Rectal smooth muscle tissue (tissue), 1 donor: ENCODE measurements around the gene SLC38A4.
"Not testable (repeated sequence)": the region's sequence is repeated elsewhere in the genome, so short reads cannot be mapped to it uniquely, and the experiment has no call there.

ENCODE experiments used
- H3K27ac ChIP-seq: one replicate; pipeline ENCODE4 v1.7.0; 2013; ENCODE audit warnings: low read depth, low read length, inconsistent platforms
- H3K27me3 ChIP-seq: one replicate; pipeline ENCODE4 v1.7.0; 2013; ENCODE audit warnings: low read length; ENCODE audit not compliant: control insufficient read depth, insufficient read depth
- H3K36me3 ChIP-seq: one replicate; pipeline ENCODE4 v1.7.0; 2013; ENCODE audit warnings: low read length; ENCODE audit not compliant: control insufficient read depth, insufficient read depth
- H3K4me1 ChIP-seq: one replicate; pipeline ENCODE4 v1.7.0; 2013; ENCODE audit warnings: low read length; ENCODE audit not compliant: control insufficient read depth, insufficient read depth
- H3K4me3 ChIP-seq: one replicate; pipeline ENCODE4 v1.7.0; 2013; ENCODE audit warnings: low read length
- H3K9ac ChIP-seq: one replicate; pipeline ENCODE4 v1.7.0; 2013; ENCODE audit warnings: low read length

SLC38A4 gene

GRCh38 chr12:46825591-46826414 is at the start of gene SLC38A4:
TSS of gene SLC38A4 (minus strand) at chr12:46825997. CDS start at chr12:46793071, 32,926 bp downstream.
- no peaks in the 10 kb centered on the region for H3K4me1 ChIP-seq
- no peak within 1 kb of the TSS for H3K9ac ChIP-seq
- H3K27ac ChIP-seq = no peak within 1 kb of the TSS
- no peaks in the 10 kb centered on the region for H3K36me3 ChIP-seq
- peaks cover 5% of the 10 kb centered on the region for H3K27me3 ChIP-seq
- peak within 1 kb of the TSS; percentile 60 for H3K4me3 ChIP-seq

DNA sequence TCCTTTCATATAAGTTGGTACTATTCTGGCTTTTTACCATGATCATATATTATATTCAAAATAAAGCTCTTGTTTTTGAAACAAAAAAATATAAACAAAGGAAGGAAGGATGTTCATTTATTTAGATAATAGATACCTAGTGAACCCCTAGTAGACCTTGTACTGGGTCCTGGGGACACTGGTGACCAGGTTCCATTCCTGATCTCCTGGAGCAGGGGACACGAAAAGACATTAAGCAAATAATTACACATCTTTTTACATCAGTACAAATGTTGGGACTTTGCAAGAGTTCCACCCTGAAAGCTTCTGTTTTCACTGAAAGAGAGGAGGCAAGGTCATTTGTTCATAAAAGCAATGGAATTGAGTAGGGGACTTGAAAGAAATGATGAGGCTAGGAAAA is 49.3 kb upstream of the SLC38A4 start:
- Histone ChIP-seq H3K36me3 (no peaks in the 10 kb centered on the region), H3K4me1 (no peaks in the 10 kb centered on the region), H3K27me3 (no peaks in the 10 kb centered on the region), H3K4me3 (no peak overlapping the region), H3K27ac (no peak overlapping the region), H3K9ac (no peak overlapping the region)

DNA sequence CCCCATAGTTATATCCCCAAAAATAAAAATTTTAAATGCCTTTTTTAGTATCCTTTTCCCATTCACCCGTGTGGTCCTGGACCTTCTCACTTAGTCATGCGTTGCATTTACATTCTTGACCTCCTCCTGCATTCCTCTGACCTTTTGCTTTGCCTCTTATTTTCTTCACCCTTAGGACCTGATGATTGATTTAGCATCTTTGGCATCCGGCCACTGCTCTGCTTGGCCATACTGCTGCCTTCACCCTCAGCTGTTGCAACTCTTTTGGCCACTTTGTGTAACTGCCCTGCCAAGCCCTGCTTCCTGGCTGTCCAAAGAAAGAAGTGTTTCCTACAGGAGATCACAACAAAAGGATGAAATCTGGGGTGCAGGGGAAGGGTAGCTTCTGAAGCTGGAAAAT is 48.8 kb upstream of the SLC38A4 start:
- Histone ChIP-seq H3K27ac (no peak overlapping the region), H3K27me3 (no peaks in the 10 kb centered on the region), H3K9ac (no peak overlapping the region), H3K36me3 (no peaks in the 10 kb centered on the region), H3K4me1 (no peaks in the 10 kb centered on the region), H3K4me3 (no peak overlapping the region)

GRCh38 chr12:46872135-46872534 is 46.3 kb upstream of the SLC38A4 start:
- Histone ChIP-seq H3K9ac (no peak overlapping the region), H3K36me3 (no peaks in the 10 kb centered on the region), H3K27ac (no peak overlapping the region), H3K4me1 (no peaks in the 10 kb centered on the region), H3K27me3 (no peaks in the 10 kb centered on the region), H3K4me3 (no peak overlapping the region)

GRCh38 chr12:46865311-46865710 is 39.5 kb upstream of the SLC38A4 start:
- Histone ChIP-seq H3K9ac (no peak overlapping the region), H3K4me1 (no peaks in the 10 kb centered on the region), H3K36me3 (no peaks in the 10 kb centered on the region), H3K4me3 (no peak overlapping the region), H3K27ac (no peak overlapping the region), H3K27me3 (no peaks in the 10 kb centered on the region)

DNA sequence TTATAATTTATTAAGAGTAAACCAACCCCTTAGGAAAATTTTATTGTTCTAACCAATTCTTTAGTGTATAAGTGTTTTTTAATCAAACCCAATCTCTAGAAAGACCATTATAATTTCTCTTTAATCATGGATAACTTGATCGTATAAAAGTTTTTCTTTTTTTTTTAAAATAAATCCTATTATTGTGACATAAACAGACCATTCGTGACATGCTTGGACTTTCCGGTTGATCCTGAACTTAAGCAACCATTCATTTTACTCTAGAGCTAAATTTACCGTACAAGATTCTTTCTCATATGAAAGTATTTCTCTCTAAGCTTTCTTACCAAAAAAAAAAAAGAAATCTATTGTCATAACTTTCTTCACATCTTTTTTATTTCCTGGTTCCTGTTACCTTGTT is 32.6 kb upstream of the SLC38A4 start:
- Histone ChIP-seq H3K27me3 (no peaks in the 10 kb centered on the region), H3K36me3 (no peaks in the 10 kb centered on the region), H3K27ac (no peak overlapping the region), H3K4me3 (no peak overlapping the region), H3K9ac (no peak overlapping the region), H3K4me1 (peaks cover 6% of the 10 kb centered on the region)

DNA sequence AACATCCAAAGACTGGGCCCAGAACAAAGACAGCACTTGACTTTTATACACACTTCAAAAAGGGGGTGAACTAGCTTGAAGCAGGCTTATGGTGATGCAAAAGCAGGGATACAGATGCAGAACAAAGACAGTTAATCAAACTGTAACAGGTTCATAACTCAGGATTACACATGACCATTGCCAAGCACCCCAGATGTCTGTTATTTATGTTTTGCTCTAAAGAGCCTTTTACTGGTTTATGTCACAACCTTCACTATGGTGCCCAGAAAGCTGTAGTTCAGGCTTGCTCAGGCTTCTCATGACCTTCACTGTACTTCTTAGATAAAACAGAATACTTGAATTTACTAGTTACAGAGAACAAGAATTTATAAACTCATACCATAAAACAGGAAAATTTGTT is 31.7 kb upstream of the SLC38A4 start:
- Histone ChIP-seq H3K36me3 (no peaks in the 10 kb centered on the region), H3K9ac (no peak overlapping the region), H3K4me1 (peaks cover 6% of the 10 kb centered on the region), H3K27me3 (no peaks in the 10 kb centered on the region), H3K27ac (no peak overlapping the region), H3K4me3 (no peak overlapping the region)

GRCh38 chr12:46855760-46856159 is 30.0 kb upstream of the SLC38A4 start:
- H3K4me3 ChIP-seq = no peak overlapping the region
- no peaks in the 10 kb centered on the region for H3K27me3 ChIP-seq
- H3K27ac ChIP-seq = no peak overlapping the region
- H3K4me1 ChIP-seq = peaks cover 6% of the 10 kb centered on the region
- H3K9ac ChIP-seq = no peak overlapping the region
- H3K36me3 ChIP-seq = no peaks in the 10 kb centered on the region

- not testable (repeated sequence) for H3K27ac ChIP-seq, H3K27me3 ChIP-seq, H3K9ac ChIP-seq
Measured at GRCh38 chr12:46854188-46854587, 28.4 kb upstream of the SLC38A4 start.

DNA sequence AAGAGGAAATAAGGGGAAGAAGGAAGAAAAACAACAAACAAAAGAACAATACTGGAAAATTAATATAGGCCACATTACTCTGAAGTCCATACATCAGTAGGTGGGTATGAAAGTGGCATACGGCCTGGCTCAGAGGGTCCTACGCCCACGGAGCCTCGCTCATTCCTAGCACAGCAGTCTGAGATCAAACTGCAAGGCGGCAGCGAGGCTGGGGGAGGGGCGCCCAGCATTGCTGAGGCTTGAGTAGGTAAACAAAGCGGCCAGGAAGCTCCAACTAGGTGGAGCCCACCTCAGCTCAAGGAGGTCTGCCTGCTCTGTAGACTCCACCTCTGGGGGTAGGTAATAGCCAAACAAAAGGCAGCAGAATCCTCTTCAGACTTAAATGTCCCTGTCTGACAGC is 23.0 kb upstream of the SLC38A4 start:
- H3K4me3 ChIP-seq, H3K36me3 ChIP-seq, H3K27ac ChIP-seq, H3K27me3 ChIP-seq, H3K9ac ChIP-seq, H3K4me1 ChIP-seq: not testable (repeated sequence)

More at GRCh38 chr12:46854188-46854587, 28.4 kb upstream of the SLC38A4 start:
- not testable (repeated sequence) for H3K4me3 ChIP-seq, H3K36me3 ChIP-seq, H3K4me1 ChIP-seq

DNA sequence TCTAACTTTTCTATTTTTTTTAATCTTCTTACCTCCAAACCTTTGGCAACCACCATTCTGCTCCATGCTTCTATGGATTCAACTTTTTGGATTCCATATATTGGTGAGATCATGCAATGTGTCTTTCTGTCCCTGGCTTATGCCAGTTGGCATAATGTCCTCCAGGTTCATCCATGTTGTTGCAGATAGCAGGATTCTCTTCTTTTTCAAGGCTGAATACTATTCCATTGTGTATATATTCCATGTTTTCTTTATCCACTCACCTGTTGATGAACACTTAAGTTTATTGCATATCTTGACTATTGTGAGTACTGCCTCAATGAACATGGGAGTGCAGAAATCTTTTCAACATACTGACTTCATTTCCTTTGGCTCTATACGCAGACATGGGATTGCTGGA is 21.2 kb upstream of the SLC38A4 start:
- Histone ChIP-seq H3K4me3 (no peak overlapping the region), H3K36me3 (no peaks in the 10 kb centered on the region), H3K4me1 (no peaks in the 10 kb centered on the region), H3K9ac (no peak overlapping the region), H3K27ac (no peak overlapping the region), H3K27me3 (no peaks in the 10 kb centered on the region)

DNA sequence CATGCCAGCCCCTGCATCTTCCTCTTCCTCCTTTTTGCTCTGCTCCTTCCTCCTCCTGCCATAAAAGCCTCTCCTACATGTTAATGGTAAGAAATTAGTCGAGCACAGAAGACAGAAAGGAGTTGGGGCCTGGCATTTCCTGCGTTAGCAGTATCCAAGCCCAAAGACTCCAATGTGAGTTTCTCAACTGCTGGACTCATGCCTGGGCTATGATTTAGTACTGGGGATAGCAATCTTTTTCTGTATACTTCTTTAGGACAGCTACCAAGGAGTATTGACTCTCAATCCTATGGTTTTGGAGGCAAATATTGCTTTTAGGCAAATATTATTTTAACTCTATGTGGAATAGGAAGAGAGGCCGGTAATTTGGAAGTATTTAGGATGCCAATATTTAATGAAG is 18.0 kb upstream of the SLC38A4 start:
- H3K9ac ChIP-seq = no peak overlapping the region
- H3K36me3 ChIP-seq = no peaks in the 10 kb centered on the region
- H3K4me1 ChIP-seq = no peaks in the 10 kb centered on the region
- peaks cover 2% of the 10 kb centered on the region for H3K27me3 ChIP-seq
- H3K27ac ChIP-seq = no peak overlapping the region
- no peak overlapping the region for H3K4me3 ChIP-seq

DNA sequence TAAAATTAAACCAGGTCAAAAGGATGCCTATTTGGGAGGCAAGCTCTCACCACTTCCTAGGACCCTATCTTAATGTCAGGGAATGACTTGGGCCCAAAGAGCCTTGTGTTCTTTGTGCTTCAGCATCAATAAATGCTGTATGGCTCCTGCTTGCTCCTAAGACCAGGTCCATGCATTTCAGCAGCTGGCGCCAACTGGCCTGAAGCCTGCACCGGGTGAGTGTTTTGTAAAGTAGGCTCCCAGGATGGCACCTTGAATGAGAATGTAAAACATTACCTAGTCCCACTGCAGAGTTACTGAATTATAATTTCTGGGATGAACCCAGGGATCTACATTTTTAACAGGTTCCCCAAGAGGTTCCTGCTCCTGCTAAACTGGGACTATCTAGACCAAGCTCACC is 16.1 kb upstream of the SLC38A4 start:
- no peak overlapping the region for H3K27ac ChIP-seq
- H3K36me3 ChIP-seq = no peaks in the 10 kb centered on the region
- H3K27me3 ChIP-seq = peaks cover 2% of the 10 kb centered on the region
- no peak overlapping the region for H3K9ac ChIP-seq
- no peak overlapping the region for H3K4me3 ChIP-seq
- no peaks in the 10 kb centered on the region for H3K4me1 ChIP-seq
